Measurements from ENCODE around the gene RALGAPB.

Gene RALGAPB

DNA sequence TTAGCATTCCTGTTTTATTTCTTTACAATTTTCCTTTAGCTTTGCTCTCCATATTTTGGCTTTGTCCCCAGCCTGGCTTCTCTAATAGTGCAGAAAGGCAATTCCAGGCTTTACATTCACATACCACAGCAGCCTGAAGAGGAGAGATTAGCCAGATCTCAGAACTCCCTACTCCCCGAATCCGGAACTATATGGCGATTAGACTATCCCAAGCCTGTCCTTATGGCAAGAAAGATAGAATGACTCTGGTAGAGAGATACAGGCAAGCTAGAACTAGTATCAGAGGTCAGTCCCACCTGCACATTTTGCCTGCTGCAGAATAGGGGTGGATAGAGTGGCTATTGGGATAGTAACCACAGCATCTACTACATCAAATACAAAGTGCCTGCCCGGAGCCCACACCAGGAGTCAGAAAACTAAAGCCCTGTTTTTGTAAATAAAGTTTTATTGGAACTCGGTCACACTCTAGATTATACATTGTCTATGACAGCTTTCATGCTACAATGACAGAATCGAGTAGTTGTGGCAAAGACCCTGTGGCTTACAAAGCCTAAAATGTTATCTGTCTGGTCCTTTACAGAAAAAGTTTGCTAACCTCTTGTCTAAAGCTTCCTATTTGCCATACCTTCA is 91.3 kb downstream of the RALGAPB start:
- no peak for TF ChIP-seq ZFX (IDR thresholded peaks at IDR 0.05; ENCODE audit: borderline replicate concordance)
- TF ChIP-seq, protein P1, sequence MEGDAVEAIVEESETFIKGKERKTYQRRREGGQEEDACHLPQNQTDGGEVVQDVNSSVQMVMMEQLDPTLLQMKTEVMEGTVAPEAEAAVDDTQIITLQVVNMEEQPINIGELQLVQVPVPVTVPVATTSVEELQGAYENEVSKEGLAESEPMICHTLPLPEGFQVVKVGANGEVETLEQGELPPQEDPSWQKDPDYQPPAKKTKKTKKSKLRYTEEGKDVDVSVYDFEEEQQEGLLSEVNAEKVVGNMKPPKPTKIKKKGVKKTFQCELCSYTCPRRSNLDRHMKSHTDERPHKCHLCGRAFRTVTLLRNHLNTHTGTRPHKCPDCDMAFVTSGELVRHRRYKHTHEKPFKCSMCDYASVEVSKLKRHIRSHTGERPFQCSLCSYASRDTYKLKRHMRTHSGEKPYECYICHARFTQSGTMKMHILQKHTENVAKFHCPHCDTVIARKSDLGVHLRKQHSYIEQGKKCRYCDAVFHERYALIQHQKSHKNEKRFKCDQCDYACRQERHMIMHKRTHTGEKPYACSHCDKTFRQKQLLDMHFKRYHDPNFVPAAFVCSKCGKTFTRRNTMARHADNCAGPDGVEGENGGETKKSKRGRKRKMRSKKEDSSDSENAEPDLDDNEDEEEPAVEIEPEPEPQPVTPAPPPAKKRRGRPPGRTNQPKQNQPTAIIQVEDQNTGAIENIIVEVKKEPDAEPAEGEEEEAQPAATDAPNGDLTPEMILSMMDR (IDR thresholded peaks at IDR 0.05): no peak
- H3K27ac ChIP-seq: no peak overlapping the region

DNA sequence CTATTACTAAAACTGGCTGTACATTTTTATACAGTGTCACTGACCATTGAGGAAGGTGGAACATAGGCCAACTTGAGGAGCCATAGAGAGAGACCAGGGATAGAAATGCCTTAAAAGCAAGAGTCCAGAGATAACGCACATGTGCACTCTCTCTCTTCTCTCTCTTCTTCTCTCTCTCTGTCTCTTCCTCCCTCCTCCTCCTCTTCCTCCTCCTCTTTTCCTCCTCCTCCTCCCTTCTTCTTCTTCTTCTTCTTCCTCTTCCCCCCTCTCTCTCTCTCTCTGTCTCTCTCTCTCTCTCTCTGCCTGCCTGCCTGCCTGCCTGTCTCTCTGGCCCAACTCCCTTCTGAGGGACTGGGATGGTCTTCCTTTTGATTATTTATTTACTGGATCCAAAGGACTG is 92.0 kb downstream of the RALGAPB start:
- H3K27ac ChIP-seq: no peak overlapping the region
- TF ChIP-seq, protein P1 (IDR thresholded peaks at IDR 0.05): no peak
- TF ChIP-seq ZFX (IDR thresholded peaks at IDR 0.05; ENCODE audit: borderline replicate concordance): no peak

DNA sequence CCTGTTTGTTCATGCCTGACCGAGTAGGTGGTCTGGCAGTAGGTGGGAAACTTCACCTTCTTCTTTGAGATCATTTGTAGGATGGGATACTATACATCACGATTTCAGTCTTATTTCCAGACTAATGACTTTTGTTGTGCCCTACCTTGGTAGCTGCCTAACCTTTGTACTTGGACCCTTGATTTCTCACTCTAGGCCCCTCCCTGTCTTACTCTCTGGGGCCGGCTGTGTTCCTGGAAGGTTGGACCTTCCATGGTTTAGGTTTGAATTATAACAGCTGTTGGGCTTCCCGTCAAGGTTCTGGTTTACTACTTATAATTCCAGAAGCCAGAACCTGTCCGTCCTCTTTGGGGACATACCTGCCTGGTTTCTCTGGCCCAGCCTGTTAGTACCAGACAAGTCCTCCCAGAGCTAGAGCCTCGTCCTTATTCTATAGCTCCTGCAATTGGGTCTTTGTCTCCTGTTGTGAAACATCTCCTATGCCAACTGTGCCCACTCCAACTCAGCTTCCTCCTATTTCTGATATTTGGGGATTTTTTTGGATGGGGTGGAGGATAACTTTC is 93.5 kb downstream of the RALGAPB start:
- H3K27ac ChIP-seq: no peak overlapping the region
- no peak for TF ChIP-seq ZFX (IDR thresholded peaks at IDR 0.05; ENCODE audit: borderline replicate concordance)
- TF ChIP-seq, protein P1 (IDR thresholded peaks at IDR 0.05): no peak

DNA sequence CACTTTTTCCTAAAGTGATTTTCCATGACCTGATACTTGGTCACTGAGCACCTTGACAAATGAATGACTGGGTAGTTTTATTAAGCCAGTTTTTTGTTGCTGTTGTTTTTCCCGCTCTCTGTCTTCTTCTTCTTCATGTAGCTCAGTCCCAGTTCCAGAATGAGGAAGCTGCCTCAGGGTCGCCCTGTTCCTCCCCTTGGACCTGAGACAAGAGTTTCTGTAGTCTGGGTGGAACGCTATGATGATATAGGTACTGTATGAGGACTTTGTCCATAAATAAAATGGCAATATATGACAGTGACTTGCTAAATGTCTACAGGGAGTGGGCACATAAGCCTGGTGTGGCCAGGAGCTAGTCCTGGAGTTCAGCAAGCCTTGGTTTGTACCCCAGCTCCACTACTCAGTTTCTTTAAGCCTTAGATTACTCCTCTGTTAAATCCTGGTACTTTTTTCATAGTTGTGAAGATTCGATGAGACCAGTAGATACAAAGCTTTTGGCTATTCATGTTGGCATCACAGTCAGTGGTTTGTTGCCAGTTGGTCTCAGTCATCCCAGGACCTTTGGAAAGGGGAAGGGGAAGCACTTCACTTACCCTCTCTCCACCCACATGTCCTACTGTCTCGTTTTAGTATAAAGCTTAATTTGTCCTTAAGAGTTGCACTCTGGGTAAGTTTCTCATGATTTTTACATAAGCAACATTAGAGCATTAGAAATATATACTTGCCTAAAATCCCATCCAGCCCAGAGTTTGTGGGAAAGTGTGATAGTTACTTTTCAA is 97.3 kb downstream of the RALGAPB start:
- no peak overlapping the region for H3K27ac ChIP-seq
- TF ChIP-seq, protein P1 (IDR thresholded peaks at IDR 0.05): no peak
- no peak for TF ChIP-seq ZFX (IDR thresholded peaks at IDR 0.05; ENCODE audit: borderline replicate concordance)

DNA sequence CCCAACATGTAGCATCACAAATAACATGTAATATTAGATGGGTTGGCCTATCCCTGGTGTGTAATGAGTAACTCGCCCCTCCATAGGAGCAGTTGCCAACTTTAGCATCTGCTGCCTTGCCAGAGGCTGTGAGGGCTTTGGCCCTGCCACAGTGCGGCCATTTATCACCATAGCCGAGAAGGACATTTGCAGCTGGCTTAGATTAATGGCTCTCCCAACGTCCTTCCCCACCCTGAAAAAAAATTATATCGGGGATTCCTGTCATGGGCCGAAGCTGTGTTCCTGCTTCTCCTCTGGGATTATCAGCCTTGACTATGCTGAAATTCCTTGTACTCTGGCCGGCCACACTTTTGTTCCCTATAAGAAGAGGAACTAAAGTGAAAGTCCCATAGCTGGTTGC is 100.8 kb downstream of the RALGAPB start:
- no peak overlapping the region for H3K27ac ChIP-seq
- no peak for TF ChIP-seq ZFX (IDR thresholded peaks at IDR 0.05; ENCODE audit: borderline replicate concordance)
- TF ChIP-seq, protein P1 (IDR thresholded peaks at IDR 0.05): no peak

DNA sequence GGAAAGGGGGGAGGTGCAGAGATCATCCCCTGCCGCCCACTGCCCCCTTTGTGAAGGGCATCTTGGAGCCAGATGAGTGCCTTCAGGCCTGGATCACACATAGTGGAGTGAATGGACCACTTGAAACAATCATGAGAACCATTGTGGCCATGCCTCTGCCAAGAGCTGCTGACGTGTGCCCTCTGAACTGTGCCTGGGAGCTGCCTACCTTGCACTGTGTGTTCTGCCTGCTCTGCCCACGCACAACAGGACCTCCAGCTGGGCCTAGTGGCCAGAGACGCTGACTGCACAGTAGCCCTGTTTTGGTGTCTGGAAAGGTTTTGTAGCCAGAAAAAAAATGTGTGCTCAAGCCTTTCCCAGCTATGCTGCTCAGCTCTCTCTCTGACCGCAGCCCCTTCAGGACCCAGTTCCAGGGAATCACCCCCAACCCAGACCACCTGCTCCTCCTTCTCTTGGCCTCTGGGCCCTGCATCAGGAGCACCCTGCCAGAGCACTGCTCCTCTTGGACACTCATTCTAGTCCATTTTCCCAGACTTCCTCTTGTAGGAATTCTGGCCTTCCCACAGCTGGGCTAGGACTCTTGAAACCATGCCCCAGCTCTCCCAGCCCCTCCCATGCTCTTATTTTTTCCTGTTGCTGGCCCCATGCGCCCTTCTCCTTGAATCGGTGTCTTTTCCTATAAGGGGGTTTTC is 106.7 kb downstream of the RALGAPB start:
- TF ChIP-seq ZFX (IDR thresholded peaks at IDR 0.05; ENCODE audit: borderline replicate concordance): no peak
- TF ChIP-seq, protein P1 (IDR thresholded peaks at IDR 0.05): no peak
- no peak overlapping the region for H3K27ac ChIP-seq

All from 22Rv1 (cell line).